DMS153 (cell line): ENCODE results near the gene CRELD1.
A peak's percentile ranks its signal among the peaks of the same experiment; 100 is the strongest.
"Not testable (repeated sequence)": the region's sequence is repeated elsewhere in the genome, so short reads cannot be mapped to it uniquely, and the experiment has no call there.

Experiments
- DNase-seq: peaks from one replicate; lab custom pipeline; 2025; lab: John Stamatoyannopoulos, UW

The CRELD1 gene

DNA sequence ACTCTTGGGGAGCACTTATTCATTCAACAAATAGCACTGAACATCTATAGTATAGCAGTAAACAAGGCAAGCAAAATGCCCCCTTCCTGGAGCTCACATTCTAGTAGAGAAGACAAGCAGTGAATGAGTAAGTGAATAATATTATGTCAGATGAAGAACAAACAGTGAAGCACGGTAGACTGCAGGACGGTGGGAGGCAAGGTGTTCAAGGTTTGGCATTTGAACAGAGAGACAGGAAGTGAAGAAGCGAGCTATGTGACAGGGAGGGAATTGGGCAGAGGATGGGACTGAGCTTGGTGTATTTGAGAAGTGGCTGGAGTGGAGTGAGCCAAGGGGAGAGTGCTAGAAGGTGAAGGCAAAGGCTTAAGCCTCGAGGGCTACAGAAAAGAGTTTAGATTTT lies 1.4 kb downstream of the CRELD1 start:
- no peak for DNase-seq

DNA sequence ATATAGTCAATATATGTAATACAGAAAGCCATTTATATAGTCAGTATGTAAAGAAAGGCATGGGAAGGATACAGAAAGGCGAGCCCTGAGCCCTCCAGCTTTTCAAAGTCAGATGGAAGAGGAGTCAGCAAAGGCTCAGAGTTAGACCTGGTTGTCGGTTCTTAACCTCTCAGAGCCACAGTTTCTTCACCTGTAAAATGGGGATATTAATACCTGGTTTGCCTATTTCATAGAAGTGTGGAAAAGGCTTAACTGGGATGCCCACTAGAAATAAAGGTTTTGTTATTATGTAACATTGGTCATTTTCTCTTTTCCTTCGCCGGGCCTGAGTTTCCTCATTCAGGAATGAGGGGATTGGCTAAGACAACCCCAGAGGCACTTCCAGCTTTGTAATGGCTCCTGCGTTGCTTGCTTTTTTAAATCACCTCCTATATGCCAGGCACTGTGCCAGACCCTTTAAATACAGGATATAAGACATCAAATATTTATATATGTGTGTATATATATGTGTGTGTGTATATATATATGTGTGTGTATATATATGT lies 2.4 kb downstream of the CRELD1 start:
- no peak for DNase-seq

DNA sequence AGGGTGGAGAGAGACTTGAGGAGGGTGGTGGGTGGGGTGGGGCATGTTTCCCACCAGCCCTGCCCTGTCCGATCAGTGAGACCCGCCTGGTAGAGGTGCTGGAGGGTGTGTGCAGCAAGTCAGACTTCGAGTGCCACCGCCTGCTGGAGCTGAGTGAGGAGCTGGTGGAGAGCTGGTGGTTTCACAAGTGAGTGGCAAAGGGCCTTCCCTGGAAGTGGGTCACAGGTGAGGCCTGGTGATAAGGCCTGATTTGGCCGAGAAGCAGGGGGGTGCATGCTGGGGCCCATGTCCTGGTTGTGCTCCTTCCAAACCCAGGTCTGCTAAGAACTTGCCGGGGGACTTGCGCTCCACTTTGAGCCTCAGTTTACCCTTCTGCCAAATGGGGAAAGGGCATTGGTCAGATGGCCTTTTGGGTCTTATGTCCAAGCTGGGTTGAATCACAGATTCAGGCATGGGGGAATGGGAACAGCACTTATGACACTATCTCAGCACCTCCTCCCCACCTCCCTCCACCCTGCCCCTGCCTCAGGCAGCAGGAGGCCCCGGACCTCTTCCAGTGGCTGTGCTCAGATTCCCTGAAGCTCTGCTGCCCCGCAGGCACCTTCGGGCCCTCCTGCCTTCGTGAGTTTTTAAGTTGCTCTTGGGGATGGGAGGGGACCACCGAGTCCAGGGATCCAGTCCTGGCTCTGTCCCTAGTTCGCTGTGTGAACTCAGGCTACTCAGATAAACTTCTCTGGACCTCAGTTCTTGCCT lies 4.0 kb downstream of the CRELD1 start:
- no peak for DNase-seq

DNA sequence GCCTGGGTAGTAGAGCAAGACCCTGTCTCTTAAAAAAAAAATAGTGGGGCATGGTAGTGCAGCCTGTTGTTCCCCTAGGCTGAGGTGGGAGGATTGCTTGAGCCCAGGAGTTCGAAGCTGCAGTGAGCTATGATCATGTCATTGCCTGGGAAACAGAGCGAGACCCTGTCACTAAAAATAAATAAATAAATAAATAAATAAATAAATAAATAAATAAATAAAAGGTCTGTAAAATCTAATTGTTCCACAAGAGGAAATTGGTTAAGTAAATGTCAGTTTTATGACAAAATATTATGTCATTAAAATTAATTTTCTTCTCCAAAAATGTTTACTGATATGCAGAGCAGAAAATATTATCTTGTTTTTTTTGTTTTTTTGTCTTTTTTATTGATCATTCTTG lies 5.3 kb downstream of the CRELD1 start:
- DNase-seq, result no peak

DNA sequence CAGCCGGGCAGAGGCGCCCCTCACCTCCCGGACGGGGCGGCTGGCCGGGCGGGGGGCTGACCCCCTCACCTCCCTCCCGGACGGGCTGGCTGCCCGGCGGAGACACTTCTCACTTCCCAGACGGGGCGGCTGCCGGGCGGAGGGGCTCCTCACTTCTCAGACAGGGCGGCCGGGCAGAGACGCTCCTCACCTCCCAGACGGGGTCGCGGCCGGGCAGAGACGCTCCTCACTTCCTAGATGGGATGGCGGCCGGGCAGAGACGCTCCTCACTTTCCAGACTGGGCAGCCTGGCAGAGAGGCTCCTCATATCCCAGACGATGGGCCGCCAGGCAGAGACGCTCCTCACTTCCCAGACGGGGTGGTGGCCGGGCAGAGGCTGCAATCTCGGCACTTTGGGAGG lies 6.3 kb downstream of the CRELD1 start:
- DNase-seq, result not testable (repeated sequence)

DNA sequence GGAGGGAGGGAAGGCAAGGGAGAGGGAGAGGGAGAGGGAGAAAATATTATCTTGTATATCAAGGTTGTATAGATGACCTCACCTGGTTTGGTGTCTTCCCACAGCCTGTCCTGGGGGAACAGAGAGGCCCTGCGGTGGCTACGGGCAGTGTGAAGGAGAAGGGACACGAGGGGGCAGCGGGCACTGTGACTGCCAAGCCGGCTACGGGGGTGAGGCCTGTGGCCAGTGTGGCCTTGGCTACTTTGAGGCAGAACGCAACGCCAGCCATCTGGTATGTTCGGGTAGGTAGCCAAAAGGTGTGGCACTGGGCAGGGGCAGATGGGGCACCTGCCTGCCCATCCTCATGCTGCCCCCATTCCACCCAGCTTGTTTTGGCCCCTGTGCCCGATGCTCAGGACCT lies 7.1 kb downstream of the CRELD1 start:
- no peak for DNase-seq

DNA sequence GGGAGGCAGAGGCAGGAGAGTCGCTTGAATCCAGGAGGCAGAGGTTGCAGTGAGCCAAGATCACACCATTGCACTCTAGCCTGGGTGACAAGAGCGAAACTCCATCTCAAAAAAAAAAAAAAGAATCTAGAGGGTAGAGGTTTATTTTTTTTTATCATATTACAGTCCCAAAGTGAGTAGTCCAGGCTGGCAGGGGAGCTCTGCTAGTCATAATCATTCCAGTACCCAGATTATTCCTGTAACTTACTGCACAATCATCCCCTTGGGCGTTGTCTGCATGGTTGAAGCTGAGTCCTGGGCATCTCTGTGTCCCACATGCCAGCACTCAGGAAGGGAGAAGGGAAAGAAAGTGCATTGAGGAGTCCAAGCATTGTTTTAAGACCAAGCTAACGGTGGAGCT lies 8.5 kb downstream of the CRELD1 start:
- no peak for DNase-seq

DNA sequence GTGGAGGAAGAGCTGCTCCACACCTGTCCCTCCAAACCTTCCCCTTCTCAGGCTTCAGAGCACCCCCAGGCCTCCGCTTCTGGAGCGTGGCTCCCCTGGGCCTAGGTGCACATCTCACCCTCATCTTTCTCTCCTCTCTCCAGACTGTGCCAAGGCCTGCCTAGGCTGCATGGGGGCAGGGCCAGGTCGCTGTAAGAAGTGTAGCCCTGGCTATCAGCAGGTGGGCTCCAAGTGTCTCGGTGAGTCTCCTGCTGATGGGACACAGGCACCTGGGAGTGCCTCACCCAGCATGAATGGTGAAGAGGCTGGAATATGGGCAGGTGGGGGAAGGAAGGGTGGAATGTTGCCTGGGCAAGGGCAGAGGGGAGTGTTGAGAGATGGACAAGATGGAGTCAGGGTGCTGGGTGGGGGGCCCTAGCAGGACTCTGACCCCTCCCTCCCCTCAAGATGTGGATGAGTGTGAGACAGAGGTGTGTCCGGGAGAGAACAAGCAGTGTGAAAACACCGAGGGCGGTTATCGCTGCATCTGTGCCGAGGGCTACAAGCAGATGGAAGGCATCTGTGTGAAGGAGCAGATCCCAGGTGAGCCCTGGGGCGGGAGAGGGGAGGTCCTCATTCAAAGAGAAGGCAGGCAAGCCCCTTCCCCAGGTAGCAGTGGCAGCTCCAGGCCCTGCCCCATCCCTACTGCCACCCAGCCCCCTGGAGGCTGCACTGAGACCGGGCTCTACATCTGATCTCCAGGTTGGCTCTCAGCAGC lies 9.5 kb downstream of the CRELD1 start:
- no peak for DNase-seq

DNA sequence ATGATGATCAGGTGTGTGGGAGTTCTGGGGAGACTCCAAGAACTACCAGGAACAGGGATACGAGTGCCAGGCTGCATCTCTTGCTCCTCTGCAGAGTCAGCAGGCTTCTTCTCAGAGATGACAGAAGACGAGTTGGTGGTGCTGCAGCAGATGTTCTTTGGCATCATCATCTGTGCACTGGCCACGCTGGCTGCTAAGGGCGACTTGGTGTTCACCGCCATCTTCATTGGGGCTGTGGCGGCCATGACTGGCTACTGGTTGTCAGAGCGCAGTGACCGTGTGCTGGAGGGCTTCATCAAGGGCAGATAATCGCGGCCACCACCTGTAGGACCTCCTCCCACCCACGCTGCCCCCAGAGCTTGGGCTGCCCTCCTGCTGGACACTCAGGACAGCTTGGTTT lies 10.6 kb downstream of the CRELD1 start:
- DNase-seq, result no peak

DNA sequence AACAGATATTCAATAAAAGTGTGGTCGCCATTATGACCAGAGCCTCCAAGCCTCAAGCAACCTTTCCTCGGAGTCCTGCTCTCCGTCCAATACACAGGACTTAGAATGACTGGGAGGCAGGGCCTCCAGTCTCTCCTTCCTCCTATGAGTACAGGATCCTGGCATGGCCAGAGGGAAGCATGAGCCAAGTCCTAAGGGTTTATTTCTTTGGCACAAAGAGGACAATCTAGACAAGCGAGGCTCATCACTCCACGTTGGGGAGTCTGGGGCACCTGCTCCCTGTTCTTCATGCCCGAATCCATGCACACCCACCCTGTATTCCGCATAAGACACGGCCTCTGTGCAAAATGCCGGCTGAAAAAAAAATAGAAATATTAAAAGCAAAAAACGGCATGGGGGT lies 11.7 kb downstream of the CRELD1 start:
- no peak for DNase-seq

DNA sequence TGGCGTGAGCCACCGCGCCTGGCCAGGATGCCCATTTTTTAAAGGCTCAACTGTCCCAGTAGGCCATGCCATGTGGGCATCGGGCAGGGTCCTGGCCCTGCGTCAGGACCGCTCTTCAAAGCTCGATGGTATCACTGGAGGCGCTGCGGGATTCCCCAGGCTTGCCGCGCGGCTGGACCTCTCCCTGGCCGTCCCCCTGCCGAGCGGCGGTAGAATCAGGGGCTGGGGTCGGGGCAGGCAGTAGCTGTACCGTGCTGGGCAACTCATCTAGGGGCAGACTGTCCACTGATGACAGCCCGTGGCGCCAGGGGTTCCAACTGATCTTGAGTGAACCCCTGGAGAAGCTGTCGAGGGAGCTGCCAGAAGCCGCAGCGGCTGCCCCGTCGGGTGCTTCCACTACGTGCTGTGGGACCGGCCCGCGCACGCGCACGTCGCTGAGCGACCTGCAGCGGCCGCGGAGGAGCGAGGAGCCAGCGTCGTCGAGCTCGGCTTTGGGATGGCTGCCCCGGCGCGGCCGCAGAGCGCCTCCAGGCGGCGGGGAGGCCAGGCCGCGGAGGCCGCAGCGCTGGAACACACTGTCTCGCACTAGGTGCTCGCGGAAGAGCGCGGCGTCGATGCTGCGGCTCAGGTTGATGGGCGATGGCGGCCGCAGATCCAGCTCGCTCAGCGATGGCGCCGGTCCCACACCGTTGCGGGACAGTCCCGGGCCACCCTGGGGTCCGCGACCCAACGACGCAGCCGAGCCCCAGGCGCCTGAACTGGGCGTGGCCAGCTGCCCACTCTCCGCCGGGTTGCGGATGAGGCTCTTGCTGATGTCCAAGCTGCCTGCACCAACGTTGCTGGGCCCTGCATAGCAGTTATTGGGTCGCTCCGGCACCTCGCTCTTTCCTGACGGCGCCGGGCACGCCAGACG lies 12.7 kb downstream of the CRELD1 start:
- DNase-seq, result peak; percentile 73

DNA sequence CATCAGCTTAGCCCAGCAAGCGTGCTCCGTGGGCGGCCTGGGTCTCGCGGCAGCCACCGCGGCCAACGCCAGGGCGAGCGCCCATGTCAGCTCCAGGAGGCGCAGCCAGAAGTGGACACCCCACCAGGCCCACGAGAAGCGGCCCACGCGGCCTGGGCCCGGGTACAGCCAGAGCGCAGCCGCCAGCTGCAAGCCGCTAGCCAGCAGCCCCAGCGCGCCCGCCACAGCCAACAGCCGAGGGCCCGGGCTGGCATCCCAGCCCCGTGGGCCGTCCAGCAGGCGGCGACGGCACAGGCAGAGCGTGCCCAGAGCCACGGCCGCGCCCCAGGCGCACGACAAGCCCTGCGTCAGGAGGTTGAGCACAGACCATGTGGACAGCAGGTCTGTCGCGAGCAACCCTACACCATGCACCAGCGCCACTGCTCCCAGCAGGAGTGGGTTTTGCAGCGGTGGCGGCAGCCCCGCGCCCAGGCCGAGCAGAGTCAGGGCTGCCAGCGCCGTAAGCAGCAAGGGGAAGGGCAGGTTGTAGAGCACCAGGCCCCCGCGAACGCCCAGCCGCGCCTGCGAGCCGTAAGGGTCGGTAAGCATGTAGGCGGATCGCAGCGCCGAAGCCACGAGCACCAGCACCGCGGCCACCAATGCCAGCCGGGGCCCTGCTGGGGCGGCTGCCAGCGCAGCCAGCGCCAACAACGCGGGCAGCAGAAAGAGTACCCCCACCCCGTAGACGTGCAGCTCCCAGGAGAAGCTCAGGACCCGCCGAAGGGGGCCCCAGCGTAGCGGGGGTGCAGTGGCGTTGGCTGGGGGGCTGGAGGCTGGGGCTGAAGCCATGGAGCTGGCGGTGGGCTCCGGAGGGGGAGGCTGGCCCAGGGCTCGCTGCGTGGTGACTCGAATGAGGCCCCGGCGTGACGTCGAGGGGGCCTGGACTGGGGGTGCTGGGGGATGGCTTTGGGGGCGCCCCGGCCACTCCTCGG lies 13.7 kb downstream of the CRELD1 start:
- DNase-seq, result no peak

DNA sequence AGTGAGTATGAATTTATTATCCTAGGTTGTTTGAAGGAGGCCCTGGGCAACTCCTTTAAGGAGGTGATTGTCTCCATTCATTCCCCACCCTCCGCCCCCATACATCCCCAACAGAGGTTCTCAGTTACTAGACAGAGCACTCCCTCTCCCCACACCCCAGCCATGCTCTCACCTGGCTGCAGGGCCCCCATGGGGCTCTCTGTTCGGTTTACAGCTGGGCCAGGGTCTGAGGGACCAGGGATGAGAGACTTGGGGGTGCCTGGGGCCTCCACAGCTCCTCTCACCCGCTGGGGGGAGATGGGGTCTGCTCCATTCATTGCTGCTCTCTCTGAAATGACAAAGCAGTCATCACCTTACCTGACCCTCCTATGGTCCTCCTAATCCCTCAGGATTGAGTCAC lies 15.0 kb downstream of the CRELD1 start:
- no peak for DNase-seq

DNA sequence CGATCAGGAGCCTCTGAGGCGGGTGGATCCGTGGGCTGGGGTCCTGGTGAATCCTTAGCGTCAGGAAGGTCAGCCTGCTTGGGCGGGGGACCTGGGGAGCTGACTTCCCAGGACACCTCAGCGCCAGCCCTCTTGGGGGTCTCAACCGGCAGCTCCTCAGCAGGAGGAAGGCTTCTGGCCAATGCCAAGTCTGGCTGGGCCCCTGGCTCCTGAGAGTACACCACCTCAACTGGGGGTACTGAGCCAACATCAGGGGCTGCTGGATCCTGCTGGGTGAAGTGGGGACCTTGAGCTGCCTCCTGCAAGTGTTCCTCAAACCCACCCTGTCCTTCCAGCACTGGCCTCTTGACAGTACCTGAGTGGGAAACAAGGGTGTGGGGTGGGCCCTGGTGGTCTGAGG lies 15.5 kb downstream of the CRELD1 start:
- no peak for DNase-seq

DNA sequence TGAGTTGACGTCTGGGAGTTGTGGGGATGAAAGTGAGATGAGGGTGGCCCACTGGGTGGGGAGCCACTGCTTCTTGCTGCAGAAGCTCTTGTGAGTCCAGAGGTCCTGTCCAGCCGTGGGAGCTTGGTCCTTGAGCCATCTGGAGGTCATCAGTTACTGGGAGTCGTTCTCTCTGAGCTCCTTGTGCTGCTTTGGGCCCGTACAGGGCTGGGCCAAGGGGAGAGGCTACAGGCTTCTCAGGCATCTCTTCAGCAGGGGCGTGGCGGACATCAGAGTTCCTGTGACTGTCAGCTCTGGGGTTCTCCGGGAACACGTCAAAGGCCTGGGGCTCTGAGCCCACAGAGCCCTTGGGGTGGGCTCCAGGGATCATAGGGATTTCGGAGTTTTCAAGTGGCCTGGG lies 16.0 kb downstream of the CRELD1 start:
- DNase-seq, result no peak

DNA sequence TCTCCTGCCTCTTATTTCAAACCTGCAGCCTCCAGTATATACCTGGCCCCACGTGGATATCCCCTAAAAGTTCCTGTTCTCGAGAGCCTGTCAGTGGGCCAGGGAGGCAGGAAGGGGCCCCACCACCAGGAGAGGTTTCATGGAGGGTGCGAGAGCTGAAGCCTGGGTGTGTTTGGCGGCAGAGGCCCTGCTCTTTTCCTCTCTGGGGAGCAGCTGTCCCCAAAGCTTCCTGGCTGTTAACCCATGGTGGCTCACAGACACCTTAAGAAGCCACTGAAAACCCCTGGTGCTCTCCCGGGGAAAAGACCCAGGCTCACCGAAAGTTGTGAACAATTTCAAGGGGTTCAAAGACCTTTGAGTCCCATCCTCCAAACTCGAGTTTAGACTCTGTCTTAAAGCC lies 17.5 kb downstream of the CRELD1 start:
- DNase-seq, result no peak

DNA sequence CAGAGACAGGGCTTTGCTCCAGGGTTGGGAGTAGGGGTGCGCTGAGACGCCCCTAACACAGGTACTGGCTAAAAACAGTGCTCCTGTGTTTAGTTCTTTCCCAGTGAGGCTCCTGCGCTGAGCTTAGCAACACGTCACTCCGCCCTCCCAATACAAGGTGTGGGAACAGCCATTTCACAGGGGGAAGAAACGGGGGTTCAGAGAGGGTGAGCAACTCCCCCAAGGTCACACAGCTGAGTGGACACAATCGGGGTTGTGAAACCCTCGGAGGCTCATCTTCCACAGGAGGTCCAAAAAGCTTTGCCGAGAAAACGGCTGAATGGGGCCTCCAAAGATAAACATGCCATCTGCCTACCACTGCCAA lies 17.9 kb downstream of the CRELD1 start:
- no peak for DNase-seq

DNA sequence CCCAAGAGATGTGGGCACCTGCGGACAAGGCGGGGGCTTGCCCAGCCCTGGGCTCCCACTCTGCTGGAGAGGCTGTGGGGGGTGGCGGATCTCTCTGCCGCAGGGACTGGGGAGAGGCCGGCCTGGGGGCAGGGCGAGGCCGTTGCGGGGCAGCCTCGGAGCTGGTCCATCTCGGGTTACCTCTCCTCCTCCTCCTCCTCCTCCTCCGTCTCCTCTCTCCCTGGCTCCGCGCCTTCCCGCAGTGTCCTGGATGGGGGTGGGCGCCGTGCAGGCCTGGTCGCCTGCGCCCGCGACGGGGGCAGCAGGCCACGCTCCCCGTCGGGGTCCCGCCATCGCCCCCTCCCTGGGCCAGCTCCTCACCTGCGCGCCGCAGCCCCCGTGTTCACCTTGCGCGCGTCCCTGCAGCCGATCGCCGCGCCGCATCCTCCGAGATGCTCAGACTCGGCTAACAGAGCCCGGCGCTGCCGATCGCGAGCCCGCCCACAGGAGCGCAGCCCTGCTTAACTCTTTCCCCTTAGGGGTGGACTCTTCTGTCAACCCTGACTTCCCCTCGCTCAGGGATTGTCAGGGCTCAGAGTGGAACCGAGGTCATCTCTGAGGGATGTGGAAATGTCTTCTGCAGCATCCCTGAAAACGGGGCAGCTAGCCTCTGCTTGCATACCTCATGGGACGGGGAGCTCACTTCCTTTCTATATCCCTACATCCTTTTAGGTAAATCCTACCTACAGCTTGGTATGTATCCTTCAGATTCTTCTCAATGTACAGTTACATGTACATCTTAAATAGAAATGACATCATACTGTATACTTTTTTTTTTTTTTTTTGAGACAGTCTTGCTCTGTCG lies 18.6 kb downstream of the CRELD1 start, which contains the start of gene PRRT3:
Gene PRRT3, minus strand, starts transcription at position 447 of the 844 bp plus-strand sequence. CDS start 2,293 bp downstream, outside the sequence.
- no peak for DNase-seq

DNA sequence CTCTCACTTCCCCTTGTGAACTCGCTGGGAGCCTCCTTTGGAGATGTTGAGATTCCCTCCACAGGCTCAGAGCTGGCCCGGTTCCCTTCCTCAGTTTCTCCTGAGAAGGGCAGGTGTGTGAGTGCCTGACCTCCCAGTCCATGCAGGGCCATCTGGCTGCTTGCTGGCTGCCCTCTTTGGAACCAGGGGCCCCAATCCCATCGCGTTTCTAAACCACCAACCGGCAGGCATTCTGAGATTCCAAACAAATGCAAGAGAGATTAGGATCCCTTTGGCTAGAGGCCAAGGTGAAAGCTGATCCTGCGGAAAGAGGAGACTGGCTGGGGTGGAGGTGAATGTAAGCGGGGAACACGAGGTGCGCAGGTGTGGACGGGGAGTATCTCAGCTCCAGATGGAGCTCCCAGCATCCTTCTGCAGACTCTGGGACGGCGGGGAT lies 21.5 kb downstream of the CRELD1 start:
- peak; percentile 48 for DNase-seq
